SK-N-SH treated with all-trans-retinoic acid at 6 μM for 48 hours (cell line): ENCODE measurements around the gene ZNF672.

Experiments used
- ATAC-seq: fragments of 200-7000 bp; cut with Tn5 transposase; 3 replicates; pipeline ENCODE4 v1.9.1; 2020; ENCODE audit warnings: mild to moderate bottlenecking, moderate library complexity
- ARNTL ChIP-seq: fragments of 450-650 bp; formaldehyde crosslinking; IDR thresholded peaks from 2 replicates; pipeline ENCODE4 v1.5.0; 2020; ENCODE audit warnings: low read depth, mild to moderate bottlenecking, moderate library complexity, borderline replicate concordance
- CSDC2 ChIP-seq: fragments of 250-450 bp; sonication (Bioruptor Pico); IDR thresholded peaks from 2 replicates; pipeline ENCODE4 v1.5.0; 2020; ENCODE audit warnings: mild to moderate bottlenecking, moderate library complexity
- ESRRG ChIP-seq: fragments of 250-450 bp; sonication (Bioruptor Pico); IDR thresholded peaks from 2 replicates; pipeline ENCODE4 v1.6.1; 2021; ENCODE audit warnings: mild to moderate bottlenecking
- GLIS3 ChIP-seq: fragments of 250-450 bp; sonication (Bioruptor Pico); IDR thresholded peaks from 2 replicates; pipeline ENCODE4 v1.5.0; 2020; ENCODE audit warnings: mild to moderate bottlenecking, moderate library complexity
- ISL1 ChIP-seq: fragments of 250-450 bp; sonication (Bioruptor Pico); IDR thresholded peaks from 2 replicates; pipeline ENCODE4 v2.1.2; 2022; ENCODE audit warnings: mild to moderate bottlenecking, moderate library complexity
- OSR1 ChIP-seq: fragments of 250-450 bp; sonication (Bioruptor Pico); IDR thresholded peaks from 2 replicates; pipeline ENCODE4 v1.8.0; 2022; ENCODE audit warnings: moderate library complexity, mild to moderate bottlenecking, inconsistent platforms
- PPARA ChIP-seq: fragments of 250-450 bp; sonication (Bioruptor Pico); IDR thresholded peaks from 2 replicates; pipeline ENCODE4 v1.5.0; 2020; ENCODE audit warnings: mild to moderate bottlenecking, borderline replicate concordance
- RARB ChIP-seq: fragments of 250-450 bp; sonication (Bioruptor Pico); IDR thresholded peaks from 2 replicates; pipeline ENCODE4 v1.8.0; 2021; ENCODE audit warnings: mild to moderate bottlenecking, moderate library complexity
- SNAI2 ChIP-seq: fragments of 250-450 bp; sonication (Bioruptor Pico); IDR thresholded peaks from 2 replicates; pipeline ENCODE4 v1.5.0; 2020; ENCODE audit warnings: mild to moderate bottlenecking, moderate library complexity
- TOX ChIP-seq: fragments of 250-450 bp; sonication (Bioruptor Pico); IDR thresholded peaks from 2 replicates; pipeline ENCODE4 v1.8.0; 2021; ENCODE audit warnings: mild to moderate bottlenecking, moderate library complexity, borderline replicate concordance
- ZC3H10 ChIP-seq: fragments of 250-450 bp; sonication (Bioruptor Pico); IDR thresholded peaks from 2 replicates; pipeline ENCODE4 v1.5.1; 2021; ENCODE audit warnings: mild to moderate bottlenecking, moderate library complexity
- ZFP3 ChIP-seq: fragments of 250-450 bp; sonication (Bioruptor Pico); IDR thresholded peaks from 2 replicates; pipeline ENCODE4 v1.5.0; 2020; ENCODE audit warnings: mild to moderate bottlenecking, moderate library complexity
- ZFP30 ChIP-seq: fragments of 450-650 bp; formaldehyde crosslinking; IDR thresholded peaks from 2 replicates; pipeline ENCODE4 v1.5.0; 2022; ENCODE audit warnings: mild to moderate bottlenecking, moderate library complexity
- ZNF70 ChIP-seq: fragments of 450-650 bp; formaldehyde crosslinking; IDR thresholded peaks from 2 replicates; pipeline ENCODE4 v1.5.0; 2020; ENCODE audit warnings: mild to moderate bottlenecking, moderate library complexity
- ZNF8 ChIP-seq: fragments of 450-650 bp; formaldehyde crosslinking; IDR thresholded peaks from 2 replicates; pipeline ENCODE4 v1.5.0; 2020; ENCODE audit warnings: mild to moderate bottlenecking, moderate library complexity
- TF ChIP-seq, protein P1 (sequence below): fragments of 250-450 bp; sonication (Bioruptor Pico); IDR thresholded peaks from 2 replicates; pipeline ENCODE4 v1.5.1; 2021; ENCODE audit warnings: mild to moderate bottlenecking, moderate library complexity
- TF ChIP-seq, protein P2 (sequence below): fragments of 250-450 bp; sonication (Bioruptor Pico); IDR thresholded peaks from 2 replicates; pipeline ENCODE4 v1.8.0; 2021; ENCODE audit warnings: low read depth, mild to moderate bottlenecking, moderate library complexity, borderline replicate concordance
- TF ChIP-seq, protein P3 (sequence below): fragments of 250-450 bp; sonication (Bioruptor Pico); IDR thresholded peaks from 2 replicates; pipeline ENCODE4 v1.5.1; 2020; ENCODE audit warnings: low read depth, mild to moderate bottlenecking, moderate library complexity
- TF ChIP-seq, protein P4 (sequence below): fragments of 250-450 bp; sonication (Bioruptor Pico); IDR thresholded peaks from 2 replicates; pipeline ENCODE4 v1.8.0; 2020; ENCODE audit warnings: mild to moderate bottlenecking, moderate library complexity, borderline replicate concordance
- TF ChIP-seq, protein P5 (sequence below): fragments of 250-450 bp; sonication (Bioruptor Pico); IDR thresholded peaks from 2 replicates; pipeline ENCODE4 v1.5.0; 2020; ENCODE audit warnings: mild to moderate bottlenecking, moderate library complexity

ZNF672 gene

DNA sequence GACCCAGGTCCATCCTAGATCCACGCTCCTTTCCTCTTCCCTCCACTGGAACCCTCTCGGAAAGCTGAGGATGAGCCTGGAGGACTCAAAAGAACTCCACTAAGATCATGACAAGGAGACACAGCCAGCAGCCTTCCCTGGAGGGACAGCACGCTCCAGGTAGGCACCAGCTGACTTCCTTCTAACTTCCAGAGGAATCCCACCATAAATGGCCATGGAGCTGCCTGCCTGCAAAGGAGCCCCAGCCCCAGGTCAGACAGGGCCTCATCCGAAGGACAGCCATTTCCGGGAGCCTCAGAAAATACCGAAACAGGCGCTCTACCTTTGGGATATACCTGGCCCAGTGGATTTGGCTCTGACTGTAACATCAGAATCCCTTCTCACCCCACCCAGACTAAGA lies 16.4 kb upstream of the ZNF672 start:
- no peak for ATAC-seq
- TF ChIP-seq ESRRG (CRISPR knock-in tag) = no peak
- no peak for TF ChIP-seq ZC3H10 (CRISPR knock-in tag)
- TF ChIP-seq PPARA (CRISPR knock-in tag) = no peak
- TF ChIP-seq GLIS3 (CRISPR knock-in tag) = no peak
- no peak for TF ChIP-seq ZNF70
- TF ChIP-seq, protein P1, sequence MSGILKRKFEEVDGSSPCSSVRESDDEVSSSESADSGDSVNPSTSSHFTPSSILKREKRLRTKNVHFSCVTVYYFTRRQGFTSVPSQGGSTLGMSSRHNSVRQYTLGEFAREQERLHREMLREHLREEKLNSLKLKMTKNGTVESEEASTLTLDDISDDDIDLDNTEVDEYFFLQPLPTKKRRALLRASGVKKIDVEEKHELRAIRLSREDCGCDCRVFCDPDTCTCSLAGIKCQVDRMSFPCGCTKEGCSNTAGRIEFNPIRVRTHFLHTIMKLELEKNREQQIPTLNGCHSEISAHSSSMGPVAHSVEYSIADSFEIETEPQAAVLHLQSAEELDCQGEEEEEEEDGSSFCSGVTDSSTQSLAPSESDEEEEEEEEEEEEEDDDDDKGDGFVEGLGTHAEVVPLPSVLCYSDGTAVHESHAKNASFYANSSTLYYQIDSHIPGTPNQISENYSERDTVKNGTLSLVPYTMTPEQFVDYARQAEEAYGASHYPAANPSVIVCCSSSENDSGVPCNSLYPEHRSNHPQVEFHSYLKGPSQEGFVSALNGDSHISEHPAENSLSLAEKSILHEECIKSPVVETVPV (CRISPR knock-in tag) = no peak
- no peak for TF ChIP-seq ZNF8 (CRISPR knock-in tag)

DNA sequence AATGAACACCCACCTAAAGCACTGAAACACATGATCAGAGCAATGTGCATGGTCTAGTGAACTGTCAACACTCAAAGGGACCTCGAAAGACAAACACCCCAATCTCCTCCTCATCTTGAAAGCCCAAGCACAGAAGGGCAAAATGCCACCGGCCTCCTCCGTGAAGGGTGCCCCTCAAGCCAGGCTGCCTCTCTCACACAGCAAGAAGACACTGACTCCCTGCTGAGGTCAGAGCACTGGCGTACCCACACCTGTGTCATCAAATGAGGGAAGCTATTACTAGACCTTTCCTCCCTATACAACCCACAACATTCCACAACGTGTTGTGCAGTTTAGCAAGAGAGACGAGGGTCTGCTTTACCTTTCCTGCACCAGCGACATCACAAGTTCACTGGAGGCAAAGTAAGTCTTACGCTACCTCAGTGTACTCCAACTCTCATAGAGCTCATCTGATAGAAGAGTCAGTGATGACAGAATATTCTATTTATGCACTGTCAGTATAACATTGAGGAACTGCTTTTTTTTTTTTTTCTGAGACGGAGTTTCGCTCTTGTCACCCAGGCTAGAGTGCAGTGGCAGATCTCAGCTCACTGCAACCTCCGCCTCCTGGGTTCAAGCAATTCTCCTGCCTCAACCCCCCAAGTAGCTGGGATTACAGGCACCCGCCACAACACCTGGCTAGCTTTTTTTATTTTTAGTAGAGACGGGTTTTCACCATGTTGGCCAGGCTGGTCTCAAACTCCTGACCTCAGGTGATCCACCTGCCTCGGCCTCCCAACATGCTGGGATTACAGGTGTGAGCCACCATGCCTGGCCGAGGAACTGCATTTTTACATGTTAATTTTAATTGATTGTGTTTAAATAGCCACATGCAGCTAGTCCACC lies 15.6 kb upstream of the ZNF672 start:
- ATAC-seq = no peak
- TF ChIP-seq ZFP30 (CRISPR knock-in tag) = no peak
- TF ChIP-seq PPARA (CRISPR knock-in tag) = no peak
- TF ChIP-seq, protein P2, sequence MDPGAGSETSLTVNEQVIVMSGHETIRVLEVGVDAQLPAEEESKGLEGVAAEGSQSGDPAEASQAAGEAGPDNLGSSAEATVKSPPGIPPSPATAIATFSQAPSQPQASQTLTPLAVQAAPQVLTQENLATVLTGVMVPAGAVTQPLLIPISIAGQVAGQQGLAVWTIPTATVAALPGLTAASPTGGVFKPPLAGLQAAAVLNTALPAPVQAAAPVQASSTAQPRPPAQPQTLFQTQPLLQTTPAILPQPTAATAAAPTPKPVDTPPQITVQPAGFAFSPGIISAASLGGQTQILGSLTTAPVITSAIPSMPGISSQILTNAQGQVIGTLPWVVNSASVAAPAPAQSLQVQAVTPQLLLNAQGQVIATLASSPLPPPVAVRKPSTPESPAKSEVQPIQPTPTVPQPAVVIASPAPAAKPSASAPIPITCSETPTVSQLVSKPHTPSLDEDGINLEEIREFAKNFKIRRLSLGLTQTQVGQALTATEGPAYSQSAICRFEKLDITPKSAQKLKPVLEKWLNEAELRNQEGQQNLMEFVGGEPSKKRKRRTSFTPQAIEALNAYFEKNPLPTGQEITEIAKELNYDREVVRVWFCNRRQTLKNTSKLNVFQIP (CRISPR knock-in tag) = no peak
- no peak for TF ChIP-seq TOX (CRISPR knock-in tag)
- no peak for TF ChIP-seq ZC3H10 (CRISPR knock-in tag)
- TF ChIP-seq ZNF70 = no peak

DNA sequence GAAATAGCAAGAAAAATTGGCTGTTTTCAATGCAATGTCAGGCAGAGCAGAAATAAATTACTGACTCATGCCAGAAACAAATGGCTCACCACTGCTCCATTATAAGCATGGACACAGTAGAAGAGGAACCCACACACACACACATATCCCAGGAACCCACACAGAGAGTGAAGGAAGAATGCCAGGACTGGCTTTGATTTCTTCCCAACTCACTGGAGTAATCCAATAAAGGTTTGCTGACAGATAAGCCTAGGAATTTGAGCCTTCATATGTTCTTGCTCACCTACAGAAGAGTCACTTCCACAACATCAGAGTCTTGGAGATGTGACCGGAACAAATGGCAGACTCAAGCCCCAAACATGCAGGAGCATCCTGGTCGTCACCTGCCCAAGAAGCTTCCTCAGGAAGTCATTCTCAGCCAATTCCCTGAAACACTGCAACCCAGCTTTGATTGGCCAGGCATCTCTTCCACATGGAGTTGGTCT lies 14.5 kb upstream of the ZNF672 start:
- TF ChIP-seq ZNF8 (CRISPR knock-in tag) (no peak; the same call in 1 of the 2 replicates), ZNF70 (no peak), PPARA (CRISPR knock-in tag) (no peak), ZFP3 (CRISPR knock-in tag) (peak; percentile 68; the same call in 1 of the 2 replicates), ZC3H10 (CRISPR knock-in tag) (no peak; the same call in 1 of the 2 replicates), SNAI2 (CRISPR knock-in tag) (no peak), CSDC2 (CRISPR knock-in tag) (no peak), GLIS3 (CRISPR knock-in tag) (no peak), ARNTL (CRISPR knock-in tag) (no peak), ZFP30 (CRISPR knock-in tag) (no peak), RARB (no peak), TOX (CRISPR knock-in tag) (peak; percentile 39; the same call in 1 of the 2 replicates), OSR1 (CRISPR knock-in tag) (0 out of 2 replicates have a peak, but pooled peaks have one; percentile 18), ISL1 (no peak; the same call in 1 of the 2 replicates), ESRRG (CRISPR knock-in tag) (no peak)
- TF ChIP-seq, protein P3, sequence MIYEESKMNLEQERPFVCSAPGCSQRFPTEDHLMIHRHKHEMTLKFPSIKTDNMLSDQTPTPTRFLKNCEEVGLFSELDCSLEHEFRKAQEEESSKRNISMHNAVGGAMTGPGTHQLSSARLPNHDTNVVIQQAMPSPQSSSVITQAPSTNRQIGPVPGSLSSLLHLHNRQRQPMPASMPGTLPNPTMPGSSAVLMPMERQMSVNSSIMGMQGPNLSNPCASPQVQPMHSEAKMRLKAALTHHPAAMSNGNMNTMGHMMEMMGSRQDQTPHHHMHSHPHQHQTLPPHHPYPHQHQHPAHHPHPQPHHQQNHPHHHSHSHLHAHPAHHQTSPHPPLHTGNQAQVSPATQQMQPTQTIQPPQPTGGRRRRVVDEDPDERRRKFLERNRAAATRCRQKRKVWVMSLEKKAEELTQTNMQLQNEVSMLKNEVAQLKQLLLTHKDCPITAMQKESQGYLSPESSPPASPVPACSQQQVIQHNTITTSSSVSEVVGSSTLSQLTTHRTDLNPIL (CRISPR knock-in tag) = no peak
- TF ChIP-seq, protein P4, sequence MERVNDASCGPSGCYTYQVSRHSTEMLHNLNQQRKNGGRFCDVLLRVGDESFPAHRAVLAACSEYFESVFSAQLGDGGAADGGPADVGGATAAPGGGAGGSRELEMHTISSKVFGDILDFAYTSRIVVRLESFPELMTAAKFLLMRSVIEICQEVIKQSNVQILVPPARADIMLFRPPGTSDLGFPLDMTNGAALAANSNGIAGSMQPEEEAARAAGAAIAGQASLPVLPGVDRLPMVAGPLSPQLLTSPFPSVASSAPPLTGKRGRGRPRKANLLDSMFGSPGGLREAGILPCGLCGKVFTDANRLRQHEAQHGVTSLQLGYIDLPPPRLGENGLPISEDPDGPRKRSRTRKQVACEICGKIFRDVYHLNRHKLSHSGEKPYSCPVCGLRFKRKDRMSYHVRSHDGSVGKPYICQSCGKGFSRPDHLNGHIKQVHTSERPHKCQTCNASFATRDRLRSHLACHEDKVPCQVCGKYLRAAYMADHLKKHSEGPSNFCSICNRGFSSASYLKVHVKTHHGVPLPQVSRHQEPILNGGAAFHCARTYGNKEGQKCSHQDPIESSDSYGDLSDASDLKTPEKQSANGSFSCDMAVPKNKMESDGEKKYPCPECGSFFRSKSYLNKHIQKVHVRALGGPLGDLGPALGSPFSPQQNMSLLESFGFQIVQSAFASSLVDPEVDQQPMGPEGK (CRISPR knock-in tag) = 0 out of 2 replicates have a peak, but pooled peaks have one; percentile 30
- TF ChIP-seq, protein P2 (CRISPR knock-in tag) = peak; percentile 55; the same call in 1 of the 2 replicates
- TF ChIP-seq, protein P5, sequence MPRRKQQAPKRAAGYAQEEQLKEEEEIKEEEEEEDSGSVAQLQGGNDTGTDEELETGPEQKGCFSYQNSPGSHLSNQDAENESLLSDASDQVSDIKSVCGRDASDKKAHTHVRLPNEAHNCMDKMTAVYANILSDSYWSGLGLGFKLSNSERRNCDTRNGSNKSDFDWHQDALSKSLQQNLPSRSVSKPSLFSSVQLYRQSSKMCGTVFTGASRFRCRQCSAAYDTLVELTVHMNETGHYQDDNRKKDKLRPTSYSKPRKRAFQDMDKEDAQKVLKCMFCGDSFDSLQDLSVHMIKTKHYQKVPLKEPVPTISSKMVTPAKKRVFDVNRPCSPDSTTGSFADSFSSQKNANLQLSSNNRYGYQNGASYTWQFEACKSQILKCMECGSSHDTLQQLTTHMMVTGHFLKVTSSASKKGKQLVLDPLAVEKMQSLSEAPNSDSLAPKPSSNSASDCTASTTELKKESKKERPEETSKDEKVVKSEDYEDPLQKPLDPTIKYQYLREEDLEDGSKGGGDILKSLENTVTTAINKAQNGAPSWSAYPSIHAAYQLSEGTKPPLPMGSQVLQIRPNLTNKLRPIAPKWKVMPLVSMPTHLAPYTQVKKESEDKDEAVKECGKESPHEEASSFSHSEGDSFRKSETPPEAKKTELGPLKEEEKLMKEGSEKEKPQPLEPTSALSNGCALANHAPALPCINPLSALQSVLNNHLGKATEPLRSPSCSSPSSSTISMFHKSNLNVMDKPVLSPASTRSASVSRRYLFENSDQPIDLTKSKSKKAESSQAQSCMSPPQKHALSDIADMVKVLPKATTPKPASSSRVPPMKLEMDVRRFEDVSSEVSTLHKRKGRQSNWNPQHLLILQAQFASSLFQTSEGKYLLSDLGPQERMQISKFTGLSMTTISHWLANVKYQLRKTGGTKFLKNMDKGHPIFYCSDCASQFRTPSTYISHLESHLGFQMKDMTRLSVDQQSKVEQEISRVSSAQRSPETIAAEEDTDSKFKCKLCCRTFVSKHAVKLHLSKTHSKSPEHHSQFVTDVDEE (CRISPR knock-in tag) = no peak
- TF ChIP-seq, all 23 proteins: peak for 5
- peak; percentile 28 for ATAC-seq
